Kidney epithelial cell (primary cell): ENCODE measurements around the gene LCOR. TPM values are rescaled to one million over a fixed set of nuclear protein-coding genes. Genes with fewer than 3 reads are reported as not detected.
"Not testable (repeated sequence)": the region's sequence is repeated elsewhere in the genome, so short reads cannot be mapped to it uniquely, and the experiment has no call there.

Experiments
- DNase-seq: peaks from one replicate; pipeline ENCODE4 v3.0.0-alpha.2; 2010; ENCODE audit warnings: low read depth
- H3K27me3 ChIP-seq: 2 replicates; pipeline ENCODE4 v1.6.0; 2011; ENCODE audit warnings: low read length; ENCODE audit not compliant: control insufficient read depth, insufficient read depth
- H3K36me3 ChIP-seq: 2 replicates; pipeline ENCODE4 v1.5.1; 2011; ENCODE audit warnings: low read length; ENCODE audit not compliant: control insufficient read depth, insufficient read depth
- H3K4me3 ChIP-seq: 2 replicates; pipeline ENCODE4 v1.5.1; 2011; ENCODE audit warnings: low read depth, mild to moderate bottlenecking, control low read depth, low read length
- total RNA-seq: library from RNA; depleted of rRNA; stranded (reverse); fragments of >200 nt; gene quantifications from 2 replicates; pipeline ENCODE4 v1.2.3, GENCODE V29; 2015
- TF ChIP-seq, protein P1 (sequence below): IDR thresholded peaks from 2 replicates; pipeline ENCODE4 v1.5.1; 2011; ENCODE audit warnings: mild to moderate bottlenecking, moderate library complexity, low read length, control low read depth, inconsistent platforms; ENCODE audit not compliant: insufficient read depth, poor library complexity, severe bottlenecking

LCOR gene
- total RNA-seq, 1 donor from 2014 or later: 29.8 TPM

DNA sequence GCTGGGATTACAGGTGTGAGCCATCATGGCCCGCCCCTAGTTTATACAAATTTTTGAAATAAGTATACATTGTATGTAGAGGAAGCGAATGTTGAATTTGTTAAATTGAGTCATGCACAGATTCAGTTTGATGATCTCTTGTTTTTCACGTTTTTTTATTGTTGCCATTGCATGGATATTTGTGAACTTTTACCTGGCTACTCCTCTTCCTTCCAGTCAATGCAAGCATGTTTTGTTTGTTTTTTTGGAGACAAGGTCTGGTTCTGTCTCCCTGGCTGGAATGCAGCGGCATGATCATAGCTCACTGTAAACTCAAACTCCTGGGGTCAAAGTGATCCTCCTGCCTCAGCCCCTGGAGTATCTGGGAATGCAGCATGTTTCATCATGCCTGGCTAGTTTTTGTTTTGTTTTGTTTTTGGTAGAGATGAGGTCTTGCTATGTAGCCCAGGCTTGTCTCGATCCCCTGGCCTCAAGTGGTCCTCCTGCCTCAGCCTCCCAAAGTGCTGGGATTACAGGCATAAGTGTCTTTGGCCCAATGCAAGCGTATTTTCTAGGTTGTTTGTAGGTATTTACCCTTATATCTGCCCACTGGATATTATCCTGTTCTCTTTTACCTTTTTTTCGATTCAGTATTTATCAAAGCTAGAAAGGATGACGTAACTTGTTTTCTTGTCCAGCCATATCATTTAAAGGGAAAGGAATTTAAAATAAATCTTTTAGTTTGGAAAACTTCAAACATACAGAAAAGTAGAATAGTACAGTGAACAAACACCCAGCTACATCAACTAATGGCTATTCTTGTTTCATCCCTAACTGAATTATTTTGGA lies 11.0 kb downstream of the LCOR start:
- TF ChIP-seq, protein P1, sequence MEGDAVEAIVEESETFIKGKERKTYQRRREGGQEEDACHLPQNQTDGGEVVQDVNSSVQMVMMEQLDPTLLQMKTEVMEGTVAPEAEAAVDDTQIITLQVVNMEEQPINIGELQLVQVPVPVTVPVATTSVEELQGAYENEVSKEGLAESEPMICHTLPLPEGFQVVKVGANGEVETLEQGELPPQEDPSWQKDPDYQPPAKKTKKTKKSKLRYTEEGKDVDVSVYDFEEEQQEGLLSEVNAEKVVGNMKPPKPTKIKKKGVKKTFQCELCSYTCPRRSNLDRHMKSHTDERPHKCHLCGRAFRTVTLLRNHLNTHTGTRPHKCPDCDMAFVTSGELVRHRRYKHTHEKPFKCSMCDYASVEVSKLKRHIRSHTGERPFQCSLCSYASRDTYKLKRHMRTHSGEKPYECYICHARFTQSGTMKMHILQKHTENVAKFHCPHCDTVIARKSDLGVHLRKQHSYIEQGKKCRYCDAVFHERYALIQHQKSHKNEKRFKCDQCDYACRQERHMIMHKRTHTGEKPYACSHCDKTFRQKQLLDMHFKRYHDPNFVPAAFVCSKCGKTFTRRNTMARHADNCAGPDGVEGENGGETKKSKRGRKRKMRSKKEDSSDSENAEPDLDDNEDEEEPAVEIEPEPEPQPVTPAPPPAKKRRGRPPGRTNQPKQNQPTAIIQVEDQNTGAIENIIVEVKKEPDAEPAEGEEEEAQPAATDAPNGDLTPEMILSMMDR: no peak
- no peak overlapping the region for H3K4me3 ChIP-seq
- no peak for DNase-seq
- H3K36me3 ChIP-seq: no peaks in the 10 kb centered on the region
- H3K27me3 ChIP-seq: no peaks in the 10 kb centered on the region

DNA sequence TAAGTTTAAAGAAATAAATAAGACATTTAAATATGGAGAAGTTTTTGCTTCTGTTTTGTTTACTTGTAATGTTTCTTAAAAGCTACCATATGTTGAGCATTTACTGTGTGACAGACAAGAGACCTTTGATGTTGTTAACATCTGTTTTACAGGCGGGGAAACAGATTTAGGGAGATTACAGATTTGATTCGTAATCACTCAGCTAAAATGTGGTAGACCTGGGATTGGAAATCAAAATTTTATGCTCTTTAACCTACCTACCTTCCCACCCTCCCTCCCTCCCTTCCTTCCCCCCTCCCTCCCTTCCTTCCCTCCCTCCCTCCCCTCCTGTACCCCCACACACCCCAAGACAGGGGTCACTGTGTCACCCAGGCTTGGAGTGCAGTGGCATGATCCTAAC lies 11.7 kb downstream of the LCOR start:
- H3K36me3 ChIP-seq: no peaks in the 10 kb centered on the region
- no peak for DNase-seq
- H3K27me3 ChIP-seq: no peaks in the 10 kb centered on the region
- H3K4me3 ChIP-seq: no peak overlapping the region
- TF ChIP-seq, protein P1: no peak

DNA sequence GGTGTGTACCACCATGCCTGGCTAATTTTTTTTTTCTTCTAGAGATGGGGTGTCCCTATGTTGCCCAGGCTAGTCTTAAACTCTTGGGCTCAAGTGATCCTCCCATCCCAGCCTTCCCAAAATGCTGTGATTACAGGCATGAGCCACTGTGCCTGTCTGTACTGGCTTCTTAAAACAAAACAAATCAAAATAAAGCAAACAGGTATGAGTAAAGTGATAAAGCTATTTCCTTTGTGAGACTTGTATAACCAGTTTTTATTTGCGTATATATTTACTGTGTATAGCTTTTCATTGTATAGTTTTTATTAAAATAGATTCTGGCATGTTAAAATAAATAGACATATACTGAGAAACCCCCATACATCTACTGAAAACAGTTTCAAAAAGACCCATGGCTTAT lies 14.3 kb downstream of the LCOR start:
- Histone ChIP-seq H3K36me3 (no peaks in the 10 kb centered on the region), H3K4me3 (no peak overlapping the region), H3K27me3 (no peaks in the 10 kb centered on the region)
- TF ChIP-seq, protein P1: no peak
- DNase-seq: no peak

DNA sequence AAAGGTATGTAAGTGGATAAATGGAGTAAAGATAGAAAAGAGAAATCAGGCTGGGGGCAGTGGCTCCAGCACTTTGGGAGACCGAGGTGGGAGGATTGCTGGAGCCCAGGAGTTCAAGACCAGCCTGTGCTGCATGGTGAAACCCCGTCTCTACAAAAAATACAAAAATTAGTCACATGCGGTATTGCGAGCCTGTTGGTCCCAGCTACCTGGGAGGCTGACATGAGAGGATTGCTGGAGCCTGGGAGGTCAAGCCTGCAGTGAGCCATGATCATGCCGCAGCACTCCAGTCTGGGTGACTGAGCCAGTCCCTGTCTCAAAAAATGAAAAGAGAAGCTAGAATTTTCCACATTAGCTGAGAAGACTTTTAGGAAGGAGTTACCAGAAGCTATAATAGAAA lies 14.8 kb downstream of the LCOR start:
- no peak overlapping the region for H3K4me3 ChIP-seq
- H3K36me3 ChIP-seq: no peaks in the 10 kb centered on the region
- H3K27me3 ChIP-seq: no peaks in the 10 kb centered on the region
- TF ChIP-seq, protein P1: no peak
- DNase-seq: no peak

DNA sequence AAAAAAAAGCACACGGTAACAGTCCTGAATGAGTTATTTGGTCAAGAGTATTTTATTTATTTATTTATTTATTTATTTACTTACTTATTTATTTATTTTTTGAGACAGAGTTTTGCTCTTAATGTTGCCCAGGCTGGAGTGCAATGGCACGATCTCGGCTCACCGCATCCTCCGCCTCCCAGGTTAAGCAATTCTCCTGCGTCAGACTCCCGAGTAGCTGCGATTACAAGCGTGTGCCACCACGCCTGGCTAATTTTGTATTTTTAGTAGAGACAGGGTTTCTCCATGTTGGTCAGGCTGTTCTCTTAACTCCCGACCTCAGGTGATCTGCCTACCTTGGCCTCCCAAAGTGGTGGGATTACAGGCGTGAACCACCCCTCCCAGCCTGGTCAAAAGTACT lies 15.3 kb downstream of the LCOR start:
- DNase-seq, H3K36me3 ChIP-seq, H3K27me3 ChIP-seq, H3K4me3 ChIP-seq: not testable (repeated sequence)

DNA sequence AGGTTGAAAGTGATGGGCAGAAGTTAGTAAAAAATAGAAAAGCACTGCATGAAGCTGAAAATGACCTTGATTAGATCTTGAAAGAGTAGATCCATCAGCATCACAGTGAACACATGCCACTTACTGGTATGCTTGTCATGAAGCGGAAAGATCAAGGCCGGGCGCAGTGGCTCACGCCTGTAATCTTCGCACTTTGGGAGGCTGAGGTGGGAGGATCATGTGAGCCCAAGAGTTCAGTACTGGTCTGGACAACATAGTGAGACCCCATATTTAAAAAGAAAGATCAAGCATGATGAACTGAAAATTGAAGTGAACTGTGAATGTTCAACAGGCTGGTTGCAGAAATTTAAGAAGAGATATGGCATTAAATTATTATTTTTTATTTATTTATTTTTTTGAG lies 18.0 kb downstream of the LCOR start:
- TF ChIP-seq, protein P1: no peak
- Histone ChIP-seq H3K27me3 (no peaks in the 10 kb centered on the region), H3K4me3 (no peak overlapping the region)

More for the DNA sequence above, 18.0 kb downstream of the LCOR start:
- H3K36me3 ChIP-seq: no peaks in the 10 kb centered on the region
- no peak for DNase-seq
